Nephron (organoid): ENCODE data around the gene IDUA.

Source experiments
- H3K27ac Mint-ChIP-seq, 3 experiments: 2 replicates each; pipeline ENCODE4 v1.8.0; 2020; ENCODE audit warnings: mixed read lengths in 3 of 3, mild to moderate bottlenecking in 2 of 3, moderate library complexity in 1 of 3
- H3K27me3 Mint-ChIP-seq: 2 replicates; pipeline ENCODE4 v1.8.0; 2021; ENCODE audit warnings: low read depth, mild to moderate bottlenecking, moderate library complexity, mixed read lengths
- H3K36me3 Mint-ChIP-seq: 2 replicates; pipeline ENCODE4 v1.8.0; 2020; ENCODE audit warnings: low read depth, mixed read lengths
- H3K4me1 Mint-ChIP-seq: 2 replicates; pipeline ENCODE4 v1.8.0; 2020; ENCODE audit warnings: mixed read lengths
- H3K4me3 Mint-ChIP-seq, 3 experiments: 2 replicates each; pipeline ENCODE4 v1.8.0; 2020; ENCODE audit warnings: mild to moderate bottlenecking in 3 of 3, mixed read lengths in 3 of 3, moderate library complexity in 2 of 3
- H3K9me3 Mint-ChIP-seq: 2 replicates; pipeline ENCODE4 v1.8.0; 2020; ENCODE audit warnings: mixed read lengths
- CTCF ChIP-seq, 3 experiments: fragments of 200-600 bp; sonication (generic); IDR thresholded peaks; one replicate each; pipeline ENCODE4 v1.5.0; 2021; ENCODE audit warnings: antibody characterized with exemption in 3 of 3; ENCODE audit not compliant: unreplicated experiment in 3 of 3

The IDUA gene

DNA sequence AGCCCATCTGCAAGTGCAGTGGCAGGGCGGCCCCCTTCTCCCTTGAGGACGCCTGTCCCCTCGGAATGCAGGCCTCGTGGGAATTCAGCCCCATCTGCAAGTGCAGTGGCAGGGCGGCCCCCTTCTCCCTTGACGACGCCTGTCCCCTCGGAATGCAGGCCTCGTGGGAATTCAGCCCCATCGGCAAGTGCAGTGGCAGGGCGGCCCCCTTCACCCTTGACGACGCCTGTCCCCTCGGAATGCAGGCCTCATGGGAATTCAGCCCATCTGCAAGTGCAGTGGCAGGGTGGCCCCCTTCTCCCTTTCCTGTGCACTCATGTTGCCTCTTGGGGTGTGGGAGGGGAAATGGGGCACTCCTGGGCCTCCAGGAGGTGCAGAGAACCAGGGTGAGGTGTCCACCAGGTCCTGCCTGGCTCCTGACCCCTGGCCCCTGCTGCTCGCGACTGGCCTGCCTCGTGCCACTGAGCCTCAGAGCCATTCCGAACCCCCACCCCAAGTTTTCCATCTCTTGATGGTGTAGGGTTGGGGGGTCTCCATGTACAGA lies 13.1 kb downstream of the IDUA start:
- Mint-ChIP-seq H3K27me3 (peaks cover 75% of the 10 kb centered on the region), H3K36me3 (no peaks in the 10 kb centered on the region), H3K9me3 (no peaks in the 10 kb centered on the region), H3K27ac (no peak overlapping the region), H3K4me3 (no peak overlapping the region), H3K4me1 (peaks cover 5% of the 10 kb centered on the region)
- no peak for TF ChIP-seq CTCF (IDR thresholded peaks at IDR 0.05; ENCODE audit: unreplicated experiment in 3 of 3)

DNA sequence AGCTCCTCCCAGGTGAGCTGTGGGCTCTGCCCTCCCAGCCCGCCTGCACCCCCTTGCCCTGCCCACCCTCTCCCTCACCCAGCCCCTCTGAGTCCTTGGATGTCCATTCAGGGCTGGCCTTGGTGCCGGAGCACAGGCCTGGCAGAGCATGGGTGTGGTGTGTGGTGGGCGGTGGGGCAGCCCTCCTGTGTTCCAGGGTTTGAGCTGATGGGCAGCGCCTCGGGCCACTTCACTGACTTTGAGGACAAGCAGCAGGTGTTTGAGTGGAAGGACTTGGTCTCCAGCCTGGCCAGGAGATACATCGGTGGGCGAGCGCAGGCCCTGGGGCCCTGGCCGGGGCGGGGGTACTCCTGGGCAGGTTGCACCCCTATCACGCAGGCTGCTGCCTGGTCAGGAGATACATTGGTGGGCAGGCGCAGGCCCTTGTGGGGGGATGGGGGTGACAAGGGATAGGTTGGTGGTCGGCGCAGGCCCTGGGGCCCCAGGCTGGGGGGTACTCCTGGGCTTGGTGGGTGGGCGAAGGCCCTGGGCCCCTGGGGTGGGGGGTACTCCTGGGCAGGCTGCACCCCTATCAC lies 13.9 kb downstream of the IDUA start:
- TF ChIP-seq CTCF (IDR thresholded peaks at IDR 0.05; ENCODE audit: unreplicated experiment in 3 of 3) = no peak
- H3K4me3 Mint-ChIP-seq = no peak overlapping the region
- H3K27me3 Mint-ChIP-seq = peaks cover 74% of the 10 kb centered on the region
- peaks cover 5% of the 10 kb centered on the region for H3K4me1 Mint-ChIP-seq
- H3K27ac Mint-ChIP-seq = no peak overlapping the region
- no peaks in the 10 kb centered on the region for H3K36me3 Mint-ChIP-seq
- H3K9me3 Mint-ChIP-seq = no peaks in the 10 kb centered on the region

DNA sequence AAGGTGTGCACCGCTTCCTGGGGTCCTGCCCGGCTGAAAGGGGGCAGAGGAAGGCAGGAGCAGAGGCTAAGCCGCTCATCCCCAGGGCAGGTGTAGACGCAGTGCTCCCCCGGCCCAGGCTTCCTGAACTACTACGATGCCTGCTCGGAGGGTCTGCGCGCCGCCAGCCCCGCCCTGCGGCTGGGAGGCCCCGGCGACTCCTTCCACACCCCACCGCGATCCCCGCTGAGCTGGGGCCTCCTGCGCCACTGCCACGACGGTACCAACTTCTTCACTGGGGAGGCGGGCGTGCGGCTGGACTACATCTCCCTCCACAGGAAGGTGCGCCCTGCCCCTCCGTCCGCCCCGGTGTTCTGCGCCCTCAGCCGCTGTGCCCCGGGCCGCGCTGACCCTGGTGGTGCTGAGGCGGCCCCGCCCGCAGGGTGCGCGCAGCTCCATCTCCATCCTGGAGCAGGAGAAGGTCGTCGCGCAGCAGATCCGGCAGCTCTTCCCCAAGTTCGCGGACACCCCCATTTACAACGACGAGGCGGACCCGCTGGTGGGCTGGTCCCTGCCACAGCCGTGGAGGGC lies 14.8 kb downstream of the IDUA start:
- H3K27ac Mint-ChIP-seq = no peak overlapping the region
- no peaks in the 10 kb centered on the region for H3K36me3 Mint-ChIP-seq
- no peaks in the 10 kb centered on the region for H3K9me3 Mint-ChIP-seq
- TF ChIP-seq CTCF (IDR thresholded peaks at IDR 0.05; ENCODE audit: unreplicated experiment in 3 of 3) = no peak
- H3K27me3 Mint-ChIP-seq = peaks cover 79% of the 10 kb centered on the region
- no peak overlapping the region for H3K4me3 Mint-ChIP-seq
- H3K4me1 Mint-ChIP-seq = peaks cover 5% of the 10 kb centered on the region

GRCh38 chr4:1002131-1002630 lies 15.3 kb downstream of the IDUA start:
- H3K27me3 Mint-ChIP-seq = peaks cover 79% of the 10 kb centered on the region
- no peak overlapping the region for H3K27ac Mint-ChIP-seq
- H3K36me3 Mint-ChIP-seq = no peaks in the 10 kb centered on the region
- TF ChIP-seq CTCF (IDR thresholded peaks at IDR 0.05; ENCODE audit: unreplicated experiment in 3 of 3) = no peak
- no peak overlapping the region for H3K4me3 Mint-ChIP-seq
- peaks cover 5% of the 10 kb centered on the region for H3K4me1 Mint-ChIP-seq
- peaks cover 4% of the 10 kb centered on the region for H3K9me3 Mint-ChIP-seq

GRCh38 chr4:1002631-1003251 lies 15.9 kb downstream of the IDUA start:
- no peak overlapping the region for H3K4me3 Mint-ChIP-seq
- peaks cover 6% of the 10 kb centered on the region for H3K9me3 Mint-ChIP-seq
- H3K27ac Mint-ChIP-seq = no peak overlapping the region
- peaks cover 5% of the 10 kb centered on the region for H3K4me1 Mint-ChIP-seq
- no peaks in the 10 kb centered on the region for H3K36me3 Mint-ChIP-seq
- peaks cover 83% of the 10 kb centered on the region for H3K27me3 Mint-ChIP-seq
- TF ChIP-seq CTCF (IDR thresholded peaks at IDR 0.05; ENCODE audit: unreplicated experiment in 3 of 3) = no peak
